ENCODE measurements around the gene SCFD1.
"Not testable (repeated sequence)": the region's sequence is repeated elsewhere in the genome, so short reads cannot be mapped to it uniquely, and the experiment has no call there.

Gene SCFD1

DNA sequence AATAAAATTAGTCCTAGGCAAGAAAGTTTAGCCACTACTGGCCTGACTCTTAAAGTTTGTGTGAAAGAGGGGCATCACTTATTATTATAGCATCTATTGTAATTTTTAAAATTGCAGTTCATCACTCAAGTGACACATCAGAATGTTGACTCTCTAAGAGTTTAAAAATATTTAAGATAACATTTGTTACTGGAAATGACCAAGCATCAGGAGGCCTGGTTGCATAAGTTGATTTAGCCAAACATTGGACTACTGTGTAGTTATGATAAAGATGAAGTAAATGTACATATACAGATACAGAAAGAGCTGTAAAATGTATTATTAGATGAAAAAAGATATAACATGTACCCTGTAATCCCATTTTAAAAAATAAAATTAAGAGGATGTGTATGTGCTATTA is 47.5 kb downstream of the SCFD1 start:
- DNase-seq: no peak

DNA sequence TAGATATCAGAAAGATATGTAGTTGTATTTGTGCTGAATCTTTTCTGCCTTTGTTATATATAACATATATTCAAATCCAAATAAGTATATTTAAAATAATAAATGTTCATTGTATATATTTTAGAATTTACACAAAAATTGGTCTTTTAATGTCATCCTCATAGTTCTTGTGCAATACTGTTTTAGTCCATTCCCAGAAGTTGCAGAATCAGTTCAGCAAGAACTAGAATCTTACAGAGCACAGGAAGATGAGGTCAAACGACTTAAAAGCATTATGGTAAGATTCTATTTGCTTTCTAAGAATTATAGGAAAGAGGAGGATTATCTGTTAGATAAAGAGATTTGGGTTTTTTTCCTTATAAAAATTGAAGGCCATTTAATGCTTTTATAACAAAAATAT is 51.0 kb downstream of the SCFD1 start:
- no peak for DNase-seq

DNA sequence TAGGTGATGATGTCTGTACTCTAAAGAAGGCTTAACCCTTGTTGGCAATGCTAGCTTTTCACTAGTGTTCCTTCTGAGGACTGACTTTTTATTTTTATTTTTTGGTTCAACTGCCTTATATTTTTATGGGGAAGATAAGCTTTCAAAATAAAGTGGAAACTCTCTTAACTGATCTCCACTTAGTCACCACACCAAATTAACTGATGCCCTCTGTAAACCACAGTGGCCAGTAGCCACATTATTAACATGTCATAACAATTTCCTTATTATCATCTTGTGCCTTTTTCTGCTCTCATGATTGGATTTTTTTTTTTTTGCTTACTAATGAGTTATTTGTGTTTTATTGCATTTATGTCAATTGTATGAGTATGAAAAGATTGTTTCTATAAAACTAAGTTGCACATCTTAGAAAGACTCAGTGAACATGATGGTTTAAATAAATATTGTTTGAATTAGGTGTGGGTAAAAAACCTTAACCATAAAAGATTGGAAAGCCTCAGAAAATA is 56.9 kb downstream of the SCFD1 start:
- DNase-seq: no peak

GRCh38 chr14:30680036-30680435 is 57.9 kb downstream of the SCFD1 start:
- no peak for DNase-seq

- not testable (repeated sequence) for DNase-seq
These were observed 58.7 kb downstream of the SCFD1 start for GRCh38 chr14:30680776-30681175.

DNA sequence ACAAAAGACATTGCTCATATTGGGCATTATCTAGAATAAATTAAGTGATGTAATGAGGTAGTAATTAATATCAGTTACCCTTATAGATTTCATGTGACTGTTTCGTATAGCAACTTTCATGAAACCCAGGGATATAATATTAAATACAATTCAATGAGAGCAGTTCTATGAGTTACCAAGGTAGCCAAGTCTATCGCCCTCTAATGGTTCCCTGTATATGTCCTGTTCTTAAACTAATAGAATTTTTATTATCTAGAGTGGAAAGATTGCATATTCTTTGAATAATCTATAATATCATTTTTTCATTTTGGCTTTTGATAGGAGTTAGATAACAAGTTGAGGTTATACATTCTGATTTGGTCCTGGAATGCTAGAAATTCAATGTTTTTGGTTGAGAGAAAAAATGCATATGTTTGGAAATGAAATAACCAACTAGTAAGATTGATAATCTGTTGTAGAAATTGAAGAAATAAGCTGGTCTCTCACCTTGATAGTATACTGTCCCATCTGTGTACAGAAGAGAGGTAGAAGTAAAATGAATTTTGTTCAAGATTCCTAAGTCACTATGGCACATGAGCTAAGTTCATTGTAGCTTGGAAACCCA is 59.7 kb downstream of the SCFD1 start:
- DNase-seq: no peak

GRCh38 chr14:30690487-30691355 is 68.6 kb downstream of the SCFD1 start:
- not testable (repeated sequence) for DNase-seq

DNA sequence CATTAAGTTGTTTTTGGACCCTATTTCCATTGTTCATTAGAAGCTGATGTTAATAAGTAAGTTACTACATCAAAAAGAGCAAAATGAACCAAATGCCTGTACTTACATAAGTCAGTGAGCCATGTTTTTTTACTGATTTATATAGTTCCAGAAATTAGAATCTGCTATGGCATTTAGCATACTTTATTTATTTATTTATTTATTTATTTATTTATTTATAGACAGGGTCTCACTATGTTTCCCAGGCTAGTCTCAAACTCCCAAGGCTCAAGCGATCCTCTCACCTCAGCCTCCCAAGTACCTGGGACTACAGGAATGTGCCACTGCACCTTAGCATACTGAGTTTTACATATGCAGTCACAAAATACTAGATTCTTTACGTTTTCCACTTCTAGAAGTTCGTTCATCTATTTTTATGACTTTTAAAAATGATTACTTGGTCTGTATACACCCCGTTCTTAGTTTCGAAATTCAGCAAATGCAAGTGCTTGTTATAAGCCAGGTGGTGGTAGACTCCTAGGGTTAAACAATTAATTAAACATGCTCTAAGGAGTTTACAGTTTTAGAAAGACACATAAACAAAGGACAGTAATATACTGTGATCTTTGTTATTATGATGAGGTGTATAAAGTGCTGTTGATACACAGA is 69.8 kb downstream of the SCFD1 start:
- DNase-seq: no peak

- DNase-seq: no peak
These were observed 70.5 kb downstream of the SCFD1 start for GRCh38 chr14:30692669-30693068.

- DNase-seq: no peak
These were observed 76.3 kb downstream of the SCFD1 start for GRCh38 chr14:30698463-30698862.

DNA sequence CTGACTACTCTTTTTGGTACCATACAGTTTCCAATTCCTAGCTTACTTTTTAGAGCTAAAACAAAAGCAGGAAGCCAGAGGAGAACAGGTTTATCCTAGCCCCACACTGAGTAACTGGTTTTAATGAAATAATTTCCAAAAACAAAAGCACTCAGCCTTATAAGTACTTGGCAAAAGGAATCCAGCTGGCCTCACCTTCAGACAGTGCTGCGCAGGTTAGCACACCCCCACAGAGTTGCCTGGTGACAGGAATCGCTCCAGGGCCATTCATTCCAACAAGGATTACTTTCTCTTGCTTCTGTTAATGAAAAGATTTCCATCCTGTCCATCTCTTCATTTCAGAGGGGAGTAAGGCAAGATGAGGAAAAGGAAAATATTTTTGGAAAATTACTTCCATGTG is 84.6 kb downstream of the SCFD1 start:
- peak in 2 of 56 donors; percentile 1 to 2 for DNase-seq

GRCh38 chr14:30708157-30708556 is 86.0 kb downstream of the SCFD1 start:
- no peak for DNase-seq

DNA sequence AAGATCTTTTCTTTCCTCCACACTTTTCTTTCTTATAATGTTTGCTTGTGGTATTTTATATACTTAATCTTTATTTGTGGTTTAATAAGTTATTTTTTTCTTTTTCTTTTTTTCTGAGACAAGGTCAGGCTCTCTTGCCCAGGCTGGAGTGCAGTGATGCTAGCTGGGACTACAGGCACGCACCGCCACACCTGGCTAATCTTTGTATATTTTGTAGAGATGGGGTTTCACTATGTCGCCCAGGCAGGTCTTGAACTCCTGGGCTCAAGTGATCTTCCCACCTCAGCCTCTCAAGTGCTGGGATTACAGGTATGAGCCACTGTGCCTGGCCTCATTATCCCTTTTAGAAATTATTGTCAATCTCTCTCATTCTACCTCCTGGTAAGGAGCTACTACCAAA is 87.1 kb downstream of the SCFD1 start:
- DNase-seq: no peak

- DNase-seq: no peak
These were observed 88.8 kb downstream of the SCFD1 start for GRCh38 chr14:30710876-30711275.

- DNase-seq: no peak
These were observed 97.0 kb downstream of the SCFD1 start for GRCh38 chr14:30719137-30719536.

DNA sequence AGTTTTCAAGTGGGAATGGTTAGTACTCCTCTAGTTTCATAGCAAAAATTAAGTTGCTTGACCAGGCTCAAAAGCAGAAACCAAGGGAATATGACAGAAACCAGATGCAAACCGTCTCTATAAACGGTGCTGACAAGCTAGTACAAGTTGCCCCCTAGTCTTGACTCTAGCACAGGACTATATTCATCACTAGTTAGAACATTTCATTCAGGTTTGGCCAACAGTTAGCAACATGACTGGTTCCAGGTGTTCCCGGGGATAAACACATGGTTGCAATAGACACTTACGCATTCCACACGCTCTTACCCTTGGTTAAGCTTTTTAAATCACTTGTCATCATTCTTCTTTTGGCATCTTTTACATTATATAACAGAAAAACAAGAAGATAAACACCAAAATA is 103.6 kb downstream of the SCFD1 start:
- DNase-seq: no peak

DNA sequence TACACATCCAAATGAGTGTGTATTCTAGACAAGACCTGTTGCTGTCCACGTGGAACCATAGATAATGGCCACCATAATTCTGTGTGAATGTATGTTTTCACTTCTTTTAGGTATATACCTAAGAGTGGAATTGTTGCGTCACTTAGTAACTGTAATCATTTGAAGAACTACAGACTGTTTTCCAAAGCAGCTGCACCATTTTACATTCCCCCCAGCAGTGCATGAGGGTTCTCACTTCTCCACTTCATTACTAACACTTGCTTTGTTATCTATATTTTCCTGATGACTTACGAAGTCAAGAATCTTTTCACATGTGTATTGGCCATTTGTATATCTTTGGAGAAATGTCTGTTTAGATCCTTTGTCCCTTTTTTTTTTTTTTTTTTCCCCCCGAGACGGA is 106.4 kb downstream of the SCFD1 start:
- DNase-seq: no peak

GRCh38 chr14:30737916-30738315 is 115.8 kb downstream of the SCFD1 start:
- peak in 6 of 56 donors; percentile 1 to 36 (median 9) for DNase-seq

GRCh38 chr14:30738978-30739377 is 116.9 kb downstream of the SCFD1 start:
- no peak for DNase-seq

DNA sequence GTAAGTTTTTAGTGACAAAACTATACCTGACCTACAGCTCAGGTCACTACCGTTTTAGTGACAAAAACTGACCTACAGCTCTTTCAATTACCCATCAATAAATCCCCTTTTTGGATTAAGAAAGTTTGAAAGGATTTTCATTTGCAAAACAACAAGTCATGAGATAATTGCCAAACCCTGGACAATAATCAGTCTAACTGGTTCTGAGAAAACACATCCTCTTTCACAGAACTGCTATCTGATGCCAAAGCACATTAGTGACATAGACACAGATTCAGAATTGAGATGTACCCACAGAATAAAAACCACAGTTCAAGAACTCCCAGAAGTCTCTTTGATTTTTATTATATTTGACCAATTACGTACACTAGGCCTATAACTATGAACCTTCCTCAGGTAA is 126.2 kb downstream of the SCFD1 start:
- no peak for DNase-seq

- no peak for DNase-seq
These were observed 129.7 kb downstream of the SCFD1 start for GRCh38 chr14:30751646-30752416.

GRCh38 chr14:30753452-30753851 is 131.3 kb downstream of the SCFD1 start:
- DNase-seq: no peak
